NCI-H2107 treated with DMSO at 0.1 percent for 48 hours (cell line): ENCODE results near the gene EFCAB6.

Experiments used
- DNase-seq: peaks from one replicate; lab custom pipeline; 2025; ENCODE audit not compliant: unreplicated experiment; lab: John Stamatoyannopoulos, UW

Gene EFCAB6

GRCh38 chr22:43510281-43511070 is 301.6 kb downstream of the EFCAB6 start:
- DNase-seq = no peak

- no peak for DNase-seq
Measured at GRCh38 chr22:43509337-43509736, 302.8 kb downstream of the EFCAB6 start.

GRCh38 chr22:43508489-43508888 is 303.6 kb downstream of the EFCAB6 start:
- DNase-seq = no peak

- no peak for DNase-seq
Measured at GRCh38 chr22:43507235-43507634, 304.9 kb downstream of the EFCAB6 start.

GRCh38 chr22:43506487-43506886 is 305.6 kb downstream of the EFCAB6 start:
- DNase-seq = no peak

GRCh38 chr22:43505896-43506295 is 306.2 kb downstream of the EFCAB6 start:
- no peak for DNase-seq

GRCh38 chr22:43505423-43505822 is 306.7 kb downstream of the EFCAB6 start:
- no peak for DNase-seq

- DNase-seq = no peak
Measured at GRCh38 chr22:43504666-43505261, 307.3 kb downstream of the EFCAB6 start.

- no peak for DNase-seq
Measured at GRCh38 chr22:43504068-43504467, 308.0 kb downstream of the EFCAB6 start.

- DNase-seq = no peak
Measured at GRCh38 chr22:43502306-43502874, 309.7 kb downstream of the EFCAB6 start.

GRCh38 chr22:43501878-43502277 is 310.2 kb downstream of the EFCAB6 start:
- no peak for DNase-seq

- DNase-seq = no peak
Measured at GRCh38 chr22:43500792-43501785, 311.0 kb downstream of the EFCAB6 start.

- DNase-seq = no peak
Measured at GRCh38 chr22:43498856-43499253, 313.2 kb downstream of the EFCAB6 start.

- no peak for DNase-seq
Measured at GRCh38 chr22:43497956-43498855, 313.9 kb downstream of the EFCAB6 start.

- DNase-seq = no peak
Measured at GRCh38 chr22:43493297-43493696, 318.8 kb downstream of the EFCAB6 start.

- DNase-seq = no peak
Measured at GRCh38 chr22:43491737-43492136, 320.4 kb downstream of the EFCAB6 start.

- no peak for DNase-seq
Measured at GRCh38 chr22:43491177-43491576, 320.9 kb downstream of the EFCAB6 start.

- DNase-seq = no peak
Measured at GRCh38 chr22:43490311-43490710, 321.8 kb downstream of the EFCAB6 start.

- DNase-seq = no peak
Measured at GRCh38 chr22:43488937-43489336, 323.2 kb downstream of the EFCAB6 start.
